ENCODE measurements around the gene RPS15A.

GRCh38 chr16:18783430-18784341 lies 6.4 kb downstream of the RPS15A start:
- TF ChIP-seq, protein P1, sequence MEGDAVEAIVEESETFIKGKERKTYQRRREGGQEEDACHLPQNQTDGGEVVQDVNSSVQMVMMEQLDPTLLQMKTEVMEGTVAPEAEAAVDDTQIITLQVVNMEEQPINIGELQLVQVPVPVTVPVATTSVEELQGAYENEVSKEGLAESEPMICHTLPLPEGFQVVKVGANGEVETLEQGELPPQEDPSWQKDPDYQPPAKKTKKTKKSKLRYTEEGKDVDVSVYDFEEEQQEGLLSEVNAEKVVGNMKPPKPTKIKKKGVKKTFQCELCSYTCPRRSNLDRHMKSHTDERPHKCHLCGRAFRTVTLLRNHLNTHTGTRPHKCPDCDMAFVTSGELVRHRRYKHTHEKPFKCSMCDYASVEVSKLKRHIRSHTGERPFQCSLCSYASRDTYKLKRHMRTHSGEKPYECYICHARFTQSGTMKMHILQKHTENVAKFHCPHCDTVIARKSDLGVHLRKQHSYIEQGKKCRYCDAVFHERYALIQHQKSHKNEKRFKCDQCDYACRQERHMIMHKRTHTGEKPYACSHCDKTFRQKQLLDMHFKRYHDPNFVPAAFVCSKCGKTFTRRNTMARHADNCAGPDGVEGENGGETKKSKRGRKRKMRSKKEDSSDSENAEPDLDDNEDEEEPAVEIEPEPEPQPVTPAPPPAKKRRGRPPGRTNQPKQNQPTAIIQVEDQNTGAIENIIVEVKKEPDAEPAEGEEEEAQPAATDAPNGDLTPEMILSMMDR (IDR thresholded peaks at IDR 0.05; ENCODE audit: poor library complexity) = no peak
- TF ChIP-seq EZH2phosphoT487 (IDR thresholded peaks at IDR 0.05; ENCODE audit: low read depth, severe bottlenecking, unreplicated experiment) (no peak), EZH2 (IDR thresholded peaks at IDR 0.05; ENCODE audit: borderline replicate concordance) (no peak)
